Chondrocyte (in vitro differentiated cells): ENCODE data around the gene KLHL30. TPM values are rescaled to one million over a fixed set of nuclear protein-coding genes. Genes with fewer than 3 reads are reported as not detected.

ENCODE experiments used
- DNase-seq: peaks from one replicate; pipeline ENCODE4 v3.0.0; 2021; ENCODE audit warnings: mixed read lengths, low spot score
- H3K27ac Mint-ChIP-seq: one replicate; pipeline ENCODE4 v1.8.0; 2021; ENCODE audit warnings: mild to moderate bottlenecking, moderate library complexity, mixed read lengths; ENCODE audit not compliant: unreplicated experiment
- H3K27me3 Mint-ChIP-seq: 2 replicates; pipeline ENCODE4 v1.8.0; 2021; ENCODE audit warnings: low read depth, mixed read lengths
- H3K36me3 Mint-ChIP-seq: 2 replicates; pipeline ENCODE4 v1.8.0; 2021; ENCODE audit warnings: low read depth, mixed read lengths
- H3K4me1 Mint-ChIP-seq: 2 replicates; pipeline ENCODE4 v1.8.0; 2021; ENCODE audit warnings: low read depth, mild to moderate bottlenecking, mixed read lengths
- H3K4me3 Mint-ChIP-seq: one replicate; pipeline ENCODE4 v1.8.0; 2021; ENCODE audit warnings: mild to moderate bottlenecking, moderate library complexity, mixed read lengths; ENCODE audit not compliant: unreplicated experiment
- H3K9me3 Mint-ChIP-seq: 2 replicates; pipeline ENCODE4 v1.8.0; 2021; ENCODE audit warnings: low read depth, mixed read lengths
- CTCF ChIP-seq: fragments of 200-600 bp; sonication (generic); IDR thresholded peaks from 2 replicates; pipeline ENCODE4 v1.5.0; 2021; ENCODE audit warnings: antibody characterized with exemption, mild to moderate bottlenecking, moderate library complexity
- total RNA-seq: library from RNA; stranded (reverse); gene quantifications from 3 replicates; pipeline ENCODE4 v1.2.1, GENCODE V29; 2021

Gene KLHL30
- total RNA-seq, 1 donor from 2014 or later: 25.6 TPM

GRCh38 chr2:238093181-238094140 is 45.0 kb upstream of the KLHL30 start:
- no peaks in the 10 kb centered on the region for H3K27me3 Mint-ChIP-seq
- no peak overlapping the region for H3K27ac Mint-ChIP-seq
- no peak for DNase-seq
- TF ChIP-seq CTCF: no peak
- H3K9me3 Mint-ChIP-seq: no peaks in the 10 kb centered on the region
- H3K4me3 Mint-ChIP-seq: no peak overlapping the region
- peaks cover 5% of the 10 kb centered on the region for H3K36me3 Mint-ChIP-seq
- H3K4me1 Mint-ChIP-seq: peaks cover 5% of the 10 kb centered on the region

GRCh38 chr2:238094438-238095022 is 43.9 kb upstream of the KLHL30 start:
- H3K9me3 Mint-ChIP-seq: no peaks in the 10 kb centered on the region
- no peak overlapping the region for H3K4me3 Mint-ChIP-seq
- H3K27me3 Mint-ChIP-seq: no peaks in the 10 kb centered on the region
- peaks cover 5% of the 10 kb centered on the region for H3K36me3 Mint-ChIP-seq
- no peak overlapping the region for H3K27ac Mint-ChIP-seq
- H3K4me1 Mint-ChIP-seq: peaks cover 5% of the 10 kb centered on the region
- no peak for TF ChIP-seq CTCF
- no peak for DNase-seq

- TF ChIP-seq CTCF: no peak
- DNase-seq: no peak
- Mint-ChIP-seq H3K4me1 (peaks cover 5% of the 10 kb centered on the region), H3K27me3 (no peaks in the 10 kb centered on the region), H3K36me3 (peaks cover 5% of the 10 kb centered on the region), H3K4me3 (no peak overlapping the region), H3K27ac (no peak overlapping the region), H3K9me3 (no peaks in the 10 kb centered on the region)
Measured at GRCh38 chr2:238095143-238095542, 43.3 kb upstream of the KLHL30 start.

GRCh38 chr2:238096311-238097011 is 42.0 kb upstream of the KLHL30 start:
- H3K4me3 Mint-ChIP-seq: no peak overlapping the region
- H3K27ac Mint-ChIP-seq: no peak overlapping the region
- no peak for DNase-seq
- no peaks in the 10 kb centered on the region for H3K27me3 Mint-ChIP-seq
- peaks cover 3% of the 10 kb centered on the region for H3K36me3 Mint-ChIP-seq
- no peak for TF ChIP-seq CTCF
- peaks cover 5% of the 10 kb centered on the region for H3K4me1 Mint-ChIP-seq
- H3K9me3 Mint-ChIP-seq: no peaks in the 10 kb centered on the region
